Stimulated activated CD4-positive, alpha-beta T cell treated with anti-CD3 and anti-CD28 coated beads, TNF-alpha, amount 100 ng/mL, for 24 hours (primary cell): ENCODE measurements around the gene BTNL9.
"Not testable (repeated sequence)": the region's sequence is repeated elsewhere in the genome, so short reads cannot be mapped to it uniquely, and the experiment has no call there.

ENCODE experiments used
- DNase-seq, 3 experiments: peaks; one replicate each; pipeline ENCODE4 v3.0.0-alpha.2; 2020; ENCODE audit warnings: low read depth in 3 of 3

The BTNL9 gene

DNA sequence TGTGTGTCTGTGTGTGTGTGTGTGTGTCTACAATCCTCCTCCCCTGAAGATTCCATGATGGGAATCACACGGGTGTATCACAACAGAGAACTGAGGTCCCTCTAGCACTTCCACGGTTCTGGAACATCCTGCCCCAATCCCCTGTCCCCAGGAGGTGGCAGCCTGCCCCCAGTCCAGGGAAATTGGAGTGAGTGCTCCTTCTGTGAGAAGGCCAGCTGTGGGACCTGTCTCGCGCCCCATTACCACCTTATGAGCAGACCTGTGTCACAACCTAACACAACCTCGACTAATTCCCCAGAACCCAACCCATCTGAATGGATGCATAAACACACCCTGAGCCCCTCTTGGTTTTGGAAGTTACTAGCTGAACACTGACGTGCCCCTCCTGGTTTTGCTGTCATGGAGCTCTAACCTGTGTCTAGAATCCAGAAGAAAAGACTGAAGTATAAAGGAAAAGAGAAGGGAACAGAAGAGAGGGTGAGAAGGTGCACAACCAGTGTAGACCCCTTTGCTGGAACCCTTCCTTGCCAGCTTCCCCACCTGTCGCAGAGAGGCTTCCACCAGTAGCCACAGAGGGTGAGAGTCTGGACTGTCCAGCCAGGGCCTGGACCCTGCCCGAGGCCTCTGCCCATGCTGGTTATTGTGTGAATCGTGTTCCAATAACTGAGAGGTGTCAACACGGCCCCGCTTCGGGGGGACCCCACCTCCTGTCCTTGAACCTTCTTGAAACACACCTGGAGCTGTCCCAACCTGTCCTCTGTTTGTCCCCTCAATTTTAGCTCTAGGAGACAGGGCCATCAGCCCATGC is 3.4 kb downstream of the BTNL9 start:
- DNase-seq = no peak

DNA sequence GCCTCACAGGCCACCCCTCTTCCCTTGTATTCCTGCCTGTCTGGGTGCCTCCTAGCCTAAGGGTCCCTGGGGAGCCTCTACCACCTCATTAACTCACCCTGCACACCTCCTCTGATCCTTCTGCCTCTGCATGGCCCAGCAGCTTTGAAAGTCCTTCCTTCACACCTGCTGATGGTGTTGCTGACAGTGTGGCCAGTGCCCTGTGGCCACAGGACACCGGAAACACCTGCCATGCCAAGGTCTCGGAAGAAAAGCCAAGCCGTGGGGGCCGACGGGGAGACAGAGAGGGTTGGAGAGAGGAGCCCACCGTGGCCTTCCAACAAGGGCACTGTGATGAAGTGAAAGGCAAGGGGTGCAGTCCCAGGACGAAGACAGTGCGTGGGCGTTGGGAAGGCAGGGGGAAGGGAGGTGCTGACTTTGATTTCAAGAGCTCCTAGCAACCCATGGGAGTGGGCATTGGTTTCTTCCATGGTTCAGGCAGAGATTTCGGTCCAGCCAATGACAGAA is 4.1 kb downstream of the BTNL9 start:
- no peak for DNase-seq

DNA sequence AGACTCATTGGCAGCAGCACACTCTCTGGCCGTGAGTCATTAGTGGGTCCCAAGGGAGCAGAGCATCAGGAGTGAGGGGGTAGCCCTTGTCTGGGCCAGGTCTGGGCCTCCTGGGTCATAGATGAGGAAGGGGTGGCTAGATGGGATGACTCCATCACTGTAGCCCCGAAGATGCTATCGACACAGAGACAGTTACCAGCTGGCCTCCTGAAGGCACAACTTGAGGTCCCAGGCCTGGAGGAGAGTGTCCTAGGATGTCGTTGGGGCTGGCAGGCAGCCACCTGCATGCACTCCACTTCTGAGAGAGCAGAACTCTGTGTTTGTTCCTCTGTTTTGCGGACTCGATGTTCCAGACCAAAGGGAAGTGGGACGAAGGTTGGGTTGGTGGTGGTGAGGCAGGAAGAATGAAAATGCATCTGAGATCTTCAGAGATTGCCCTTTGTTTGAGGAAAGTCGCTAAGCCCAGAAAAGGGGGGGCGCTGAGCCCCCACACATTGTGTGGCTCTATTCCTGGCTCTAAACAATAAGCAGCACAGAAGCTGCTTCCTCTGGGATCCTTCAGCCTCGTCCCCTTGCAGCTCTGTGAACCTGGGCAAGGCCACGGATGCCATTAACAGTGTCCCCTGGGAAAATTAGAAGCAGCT is 4.7 kb downstream of the BTNL9 start:
- DNase-seq = no peak

DNA sequence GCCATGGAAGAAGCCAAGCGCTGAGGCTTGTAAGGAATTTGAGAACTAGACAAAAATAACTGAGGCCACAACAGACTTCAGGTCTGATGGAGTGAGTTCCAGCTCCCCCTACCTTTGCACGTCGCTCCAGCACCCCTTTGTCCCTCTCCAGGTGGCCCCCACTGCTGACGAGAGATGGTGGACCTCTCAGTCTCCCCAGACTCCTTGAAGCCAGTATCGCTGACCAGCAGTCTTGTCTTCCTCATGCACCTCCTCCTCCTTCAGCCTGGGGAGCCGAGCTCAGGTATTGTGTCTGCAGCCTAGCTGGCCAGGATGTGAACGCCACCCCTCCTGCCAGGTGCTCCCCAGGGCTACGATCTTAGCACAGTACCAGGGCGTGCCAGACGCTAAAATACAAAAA is 5.2 kb downstream of the BTNL9 start:
- no peak for DNase-seq

DNA sequence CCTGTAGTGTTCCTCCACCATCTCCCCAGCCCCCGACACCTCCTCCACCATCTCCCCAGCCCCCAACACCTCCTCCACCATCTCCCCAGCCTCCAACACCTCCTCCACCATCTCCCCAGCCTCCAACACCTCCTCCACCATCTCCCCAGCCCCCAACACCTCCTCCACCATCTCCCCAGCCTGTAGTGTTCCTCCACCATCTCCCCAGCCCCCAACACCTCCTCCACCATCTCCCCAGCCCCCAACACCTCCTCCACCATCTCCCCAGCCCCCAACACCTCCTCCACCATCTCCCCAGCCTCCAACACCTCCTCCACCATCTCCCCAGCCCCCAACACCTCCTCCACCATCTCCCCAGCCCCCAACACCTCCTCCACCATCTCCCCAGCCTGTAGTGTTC is 5.8 kb downstream of the BTNL9 start:
- DNase-seq = not testable (repeated sequence)

DNA sequence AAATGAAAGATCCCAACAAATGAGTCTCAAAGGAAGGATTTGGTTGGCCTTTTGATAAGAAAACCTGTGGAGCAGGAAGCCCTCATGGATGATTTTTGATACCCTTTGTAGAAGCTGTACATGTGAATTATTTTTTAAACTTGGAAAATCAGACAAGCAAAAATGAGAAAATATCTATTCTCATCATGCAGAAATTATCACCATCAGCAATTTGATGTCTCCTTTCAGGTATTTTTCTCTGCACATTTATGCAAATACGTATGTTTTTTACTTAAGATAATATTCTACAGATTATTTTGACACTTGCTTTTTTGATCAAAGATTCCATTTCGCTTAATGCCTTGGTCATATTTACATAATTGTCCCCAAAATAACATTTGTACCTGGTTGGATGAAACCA is 7.2 kb downstream of the BTNL9 start:
- DNase-seq = no peak

DNA sequence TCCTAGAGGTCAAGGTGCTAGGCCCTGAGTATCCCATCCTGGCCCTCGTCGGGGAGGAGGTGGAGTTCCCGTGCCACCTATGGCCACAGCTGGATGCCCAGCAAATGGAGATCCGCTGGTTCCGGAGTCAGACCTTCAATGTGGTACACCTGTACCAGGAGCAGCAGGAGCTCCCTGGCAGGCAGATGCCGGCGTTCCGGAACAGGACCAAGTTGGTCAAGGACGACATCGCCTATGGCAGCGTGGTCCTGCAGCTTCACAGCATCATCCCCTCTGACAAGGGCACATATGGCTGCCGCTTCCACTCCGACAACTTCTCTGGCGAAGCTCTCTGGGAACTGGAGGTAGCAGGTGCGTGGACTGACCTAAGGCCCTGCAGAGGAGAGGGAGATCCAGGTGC is 7.9 kb downstream of the BTNL9 start:
- DNase-seq = no peak

DNA sequence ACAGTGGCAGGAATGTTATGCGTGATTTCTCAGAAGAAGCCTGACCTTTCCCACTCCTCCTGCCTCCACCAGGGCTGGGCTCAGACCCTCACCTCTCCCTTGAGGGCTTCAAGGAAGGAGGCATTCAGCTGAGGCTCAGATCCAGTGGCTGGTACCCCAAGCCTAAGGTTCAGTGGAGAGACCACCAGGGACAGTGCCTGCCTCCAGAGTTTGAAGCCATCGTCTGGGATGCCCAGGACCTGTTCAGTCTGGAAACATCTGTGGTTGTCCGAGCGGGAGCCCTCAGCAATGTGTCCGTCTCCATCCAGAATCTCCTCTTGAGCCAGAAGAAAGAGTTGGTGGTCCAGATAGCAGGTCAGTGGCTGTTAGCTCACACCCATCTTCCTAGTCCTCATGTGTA is 9.9 kb downstream of the BTNL9 start:
- no peak for DNase-seq

DNA sequence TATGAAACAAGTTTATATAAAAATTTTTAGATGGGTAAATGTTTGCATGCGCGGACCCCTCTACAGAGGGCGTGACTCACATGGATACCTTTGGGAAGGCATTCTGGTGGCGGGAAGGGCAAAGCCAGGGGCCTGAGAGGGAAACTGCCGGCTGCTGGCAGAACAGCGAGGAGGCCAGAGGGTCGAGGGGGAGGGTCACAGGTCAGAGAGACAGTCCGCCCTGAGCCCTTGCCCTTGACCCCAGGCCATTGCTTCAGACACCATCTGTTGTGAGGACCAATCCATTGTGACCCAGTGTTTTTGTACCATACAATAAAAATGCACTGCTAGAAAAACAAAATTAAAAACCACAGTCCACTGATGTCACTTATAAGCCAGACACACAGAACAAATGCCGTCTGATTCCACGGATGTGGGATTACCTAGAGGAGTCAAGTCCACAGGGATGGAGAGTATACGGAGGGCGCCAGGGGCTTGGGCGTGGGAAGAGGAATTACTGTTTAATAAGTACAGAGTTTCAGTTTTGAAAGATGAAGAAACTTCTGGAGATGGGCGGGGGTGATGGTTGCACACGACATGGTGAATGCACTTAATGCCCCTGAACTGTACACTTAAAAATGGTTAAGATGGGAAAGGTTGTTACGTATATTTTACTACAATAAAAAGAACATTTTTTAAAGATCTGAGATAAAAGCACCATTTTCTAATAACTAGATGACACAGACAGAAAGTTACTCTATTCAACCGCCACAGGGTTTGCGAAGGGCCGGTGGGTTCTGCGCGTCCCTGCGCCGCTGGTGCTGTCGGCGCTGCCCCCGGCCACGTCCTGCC is 12.0 kb downstream of the BTNL9 start:
- DNase-seq = no peak

DNA sequence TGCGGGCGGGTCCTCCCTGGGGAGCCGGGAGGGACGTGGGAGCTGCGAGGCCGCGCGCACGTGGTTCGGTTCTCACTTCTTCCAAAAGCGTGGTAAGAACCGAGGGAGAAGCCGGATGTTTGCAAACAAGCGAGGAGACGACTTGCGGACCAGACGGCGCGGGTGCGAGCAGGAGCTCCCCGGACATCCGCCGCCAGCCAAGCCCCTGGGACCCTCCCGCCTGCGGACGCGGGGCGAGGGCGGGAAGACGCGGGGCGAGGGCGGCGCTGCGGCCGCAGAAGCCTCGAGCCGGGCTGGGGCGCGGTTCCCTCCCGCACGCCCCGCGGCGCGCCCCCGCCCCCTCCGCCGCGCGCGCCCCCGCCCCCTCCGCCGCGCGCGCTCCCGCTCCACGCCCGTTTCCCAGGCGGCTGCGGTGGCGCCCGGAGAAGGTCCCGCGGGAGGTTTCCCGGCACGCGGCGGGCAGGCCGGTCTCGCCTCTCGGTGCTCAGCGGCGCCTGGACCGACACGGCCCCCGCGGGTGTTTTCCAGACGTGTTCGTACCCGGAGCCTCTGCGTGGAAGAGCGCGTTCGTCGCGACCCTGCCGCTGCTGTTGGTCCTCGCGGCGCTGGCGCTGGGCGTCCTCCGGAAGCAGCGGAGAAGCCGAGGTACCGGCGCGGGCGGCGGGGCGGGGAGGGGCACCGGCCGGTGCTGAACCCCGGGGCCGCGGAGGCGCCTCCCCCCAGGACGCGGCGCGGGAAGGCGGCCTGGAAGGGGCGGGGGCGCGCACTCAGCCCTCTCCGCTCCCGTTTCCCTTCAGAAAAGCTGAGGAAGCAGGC is 12.8 kb downstream of the BTNL9 start:
- no peak for DNase-seq

DNA sequence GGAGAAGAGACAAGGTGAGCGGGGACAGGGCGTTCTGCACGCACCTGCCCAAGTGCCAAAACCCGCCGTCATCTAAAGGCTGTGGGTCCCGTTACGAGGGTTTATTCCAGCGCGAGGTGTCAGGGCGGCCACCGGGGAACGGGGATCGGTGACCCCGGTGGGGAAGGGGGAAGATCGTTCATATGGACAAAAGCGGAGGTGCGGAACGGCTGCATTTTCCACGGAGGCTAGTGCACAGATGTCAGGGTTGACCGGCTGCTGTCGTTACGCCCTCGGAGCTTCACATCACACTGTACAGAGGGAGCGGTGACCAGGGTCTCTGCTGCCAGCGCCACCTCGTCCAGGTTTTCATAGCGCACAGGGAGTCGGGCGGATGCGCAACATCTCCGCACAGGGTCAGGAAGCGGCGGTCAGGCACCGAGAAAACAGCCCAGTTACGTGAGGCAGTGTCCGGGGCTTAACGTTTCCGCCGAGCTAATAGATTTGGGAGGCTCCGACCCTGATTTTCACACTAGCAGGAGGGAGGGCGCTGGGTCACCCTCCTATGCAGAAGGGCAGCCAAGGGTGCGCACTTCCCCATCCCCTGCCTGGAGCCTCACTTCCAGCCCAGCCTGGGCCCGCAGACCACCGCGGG is 13.5 kb downstream of the BTNL9 start:
- DNase-seq = no peak

DNA sequence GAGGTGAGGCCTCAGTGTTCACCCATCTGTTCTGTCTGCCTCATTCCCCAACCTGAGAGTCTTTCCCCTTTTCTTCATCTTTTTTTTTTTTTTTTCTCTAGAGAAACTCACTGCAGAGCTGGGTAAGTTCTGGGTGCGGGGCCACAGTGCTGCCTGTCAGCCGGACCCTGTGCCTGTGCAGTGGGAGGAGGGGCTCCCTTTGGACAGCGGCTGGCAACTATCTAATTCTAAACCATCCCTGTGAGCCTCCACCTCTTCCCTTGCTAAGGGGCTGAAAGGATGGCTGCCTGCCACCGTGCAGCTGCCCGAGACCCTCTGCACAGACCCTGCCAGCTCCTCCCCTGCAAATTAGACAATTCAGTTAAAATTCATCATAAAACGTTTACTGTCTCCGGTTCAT is 14.1 kb downstream of the BTNL9 start:
- no peak for DNase-seq

DNA sequence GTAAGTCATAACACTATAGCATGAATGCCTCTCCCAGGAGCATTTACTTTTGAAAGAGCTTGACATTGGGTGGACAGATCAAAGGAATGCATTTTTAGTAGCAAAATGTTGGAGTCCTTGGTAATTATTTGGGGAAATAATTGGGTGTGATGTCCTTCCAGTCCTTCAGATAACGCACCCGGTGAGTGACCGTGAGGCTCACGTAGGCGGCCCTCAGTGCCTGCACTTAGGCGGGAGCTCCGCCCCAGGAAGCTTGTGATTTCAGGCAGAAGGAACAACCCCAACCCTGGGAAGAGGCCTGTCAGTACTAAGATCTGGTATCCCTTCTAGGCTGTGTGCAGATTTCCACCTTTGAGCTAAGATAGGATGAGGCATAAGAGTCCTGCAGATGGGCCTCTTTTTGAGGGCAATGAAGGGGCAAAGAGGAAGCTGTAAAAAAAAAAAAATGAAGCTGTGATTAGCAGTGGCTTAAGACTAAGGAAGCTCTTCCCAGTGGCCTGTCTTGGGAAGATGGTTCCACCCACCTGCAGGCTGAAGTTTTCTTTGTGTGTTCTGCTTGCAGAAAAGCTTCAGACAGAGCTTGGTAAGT is 14.9 kb downstream of the BTNL9 start:
- DNase-seq = no peak

DNA sequence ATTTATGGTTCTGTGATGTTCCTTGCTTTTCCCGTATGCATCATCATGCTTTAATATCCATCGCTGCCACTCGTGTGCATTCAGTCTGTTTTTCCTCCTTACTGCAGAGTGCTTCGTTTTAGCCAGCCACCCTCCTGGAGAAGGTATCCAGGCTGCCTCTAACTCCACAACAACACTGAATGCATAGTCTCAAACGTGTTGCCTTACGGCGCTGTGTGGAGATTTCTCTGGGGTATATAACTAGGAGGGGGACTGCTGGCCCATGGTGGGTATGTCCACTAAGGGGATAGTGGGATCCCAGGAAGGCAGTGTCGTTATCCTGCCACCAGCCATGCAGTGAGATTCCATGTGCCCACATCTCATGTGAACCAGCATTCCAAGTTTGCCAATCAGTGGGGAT is 16.4 kb downstream of the BTNL9 start:
- DNase-seq = no peak

DNA sequence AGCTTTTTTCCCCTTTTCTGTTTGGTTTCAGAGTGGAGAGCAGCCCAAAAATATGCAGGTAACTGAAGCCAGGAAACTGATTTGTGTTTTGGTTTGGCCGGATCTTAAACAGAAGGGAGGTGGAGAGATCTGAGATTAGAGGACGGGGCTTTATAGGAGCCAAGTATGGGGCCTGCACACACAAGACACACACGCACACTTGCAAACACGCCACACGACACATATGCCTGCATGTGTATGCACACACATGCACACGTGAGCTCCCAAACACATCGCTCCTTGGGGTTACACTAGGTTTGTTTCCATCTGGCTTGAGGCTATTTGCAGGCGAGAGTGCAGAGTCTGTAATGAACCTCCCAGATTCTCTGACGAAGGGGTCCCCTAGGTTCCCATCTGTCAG is 18.3 kb downstream of the BTNL9 start:
- DNase-seq = no peak

DNA sequence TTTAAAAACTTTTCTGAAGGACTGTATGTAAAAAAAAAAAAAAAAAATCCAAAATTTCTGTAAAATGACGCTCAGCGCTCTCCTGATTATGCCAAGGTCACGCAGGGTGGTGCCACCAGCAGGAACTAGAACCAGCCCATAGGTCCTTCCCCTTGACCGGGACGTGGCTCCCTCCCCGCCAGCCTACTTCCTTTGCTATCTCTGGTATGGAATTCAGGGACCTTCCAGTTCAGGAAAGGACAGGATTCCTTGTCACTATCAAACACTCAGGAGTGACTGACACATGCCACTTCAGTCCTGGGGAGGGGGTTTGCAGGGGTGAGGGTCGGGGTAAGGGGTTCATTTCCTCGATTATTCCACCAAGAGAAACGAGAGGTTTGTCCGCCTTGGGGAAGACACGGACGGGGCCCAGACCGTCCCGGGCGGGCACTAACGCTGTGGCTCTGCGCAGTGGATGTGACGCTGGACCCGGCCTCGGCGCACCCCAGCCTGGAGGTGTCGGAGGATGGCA is 18.8 kb downstream of the BTNL9 start:
- no peak for DNase-seq

DNA sequence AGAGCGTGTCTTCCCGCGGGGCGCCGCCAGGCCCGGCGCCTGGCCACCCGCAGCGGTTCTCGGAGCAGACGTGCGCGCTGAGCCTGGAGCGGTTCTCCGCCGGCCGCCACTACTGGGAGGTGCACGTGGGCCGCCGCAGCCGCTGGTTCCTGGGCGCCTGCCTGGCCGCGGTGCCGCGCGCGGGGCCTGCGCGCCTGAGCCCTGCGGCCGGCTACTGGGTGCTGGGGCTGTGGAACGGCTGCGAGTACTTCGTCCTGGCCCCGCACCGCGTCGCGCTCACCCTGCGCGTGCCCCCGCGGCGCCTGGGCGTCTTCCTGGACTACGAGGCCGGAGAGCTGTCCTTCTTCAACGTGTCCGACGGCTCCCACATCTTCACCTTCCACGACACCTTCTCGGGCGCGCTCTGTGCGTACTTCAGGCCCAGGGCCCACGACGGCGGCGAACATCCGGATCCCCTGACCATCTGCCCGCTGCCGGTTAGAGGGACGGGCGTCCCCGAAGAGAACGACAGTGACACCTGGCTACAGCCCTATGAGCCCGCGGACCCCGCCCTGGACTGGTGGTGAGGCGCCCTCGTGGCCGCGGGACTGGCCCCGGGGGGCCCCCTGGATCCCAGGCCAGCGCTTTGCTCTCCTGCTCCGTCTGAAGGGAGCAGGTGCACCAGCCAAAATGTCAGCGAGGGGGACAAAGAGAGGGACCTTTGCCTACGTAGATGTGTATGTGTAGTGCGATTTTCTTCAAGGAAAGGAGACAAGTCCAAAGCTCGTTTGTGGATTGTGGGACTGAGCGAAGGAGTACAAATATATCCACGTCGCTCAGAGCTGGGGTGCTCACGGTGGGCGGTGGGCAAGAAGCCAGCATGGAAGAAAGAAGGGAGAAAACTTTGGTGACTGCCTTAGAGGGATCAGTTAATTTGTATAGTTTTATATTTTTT is 19.5 kb downstream of the BTNL9 start:
- DNase-seq = no peak

DNA sequence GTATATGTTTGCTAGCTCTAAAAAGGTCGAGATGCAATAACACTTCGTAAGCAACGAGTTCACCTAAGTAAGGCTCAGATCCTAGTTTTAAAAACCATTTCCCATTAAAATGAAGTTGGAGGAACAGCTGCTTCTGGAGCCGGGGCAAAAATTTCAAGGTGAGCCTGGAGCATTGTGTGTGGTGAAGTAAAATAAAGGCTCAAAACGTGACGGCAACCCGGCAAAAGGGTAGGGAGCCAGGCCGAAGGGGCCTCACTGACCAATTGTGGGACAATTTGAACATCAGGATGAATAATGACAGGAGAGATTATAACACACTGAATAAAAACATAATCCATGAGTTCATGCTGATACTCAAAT is 20.1 kb downstream of the BTNL9 start:
- no peak for DNase-seq

DNA sequence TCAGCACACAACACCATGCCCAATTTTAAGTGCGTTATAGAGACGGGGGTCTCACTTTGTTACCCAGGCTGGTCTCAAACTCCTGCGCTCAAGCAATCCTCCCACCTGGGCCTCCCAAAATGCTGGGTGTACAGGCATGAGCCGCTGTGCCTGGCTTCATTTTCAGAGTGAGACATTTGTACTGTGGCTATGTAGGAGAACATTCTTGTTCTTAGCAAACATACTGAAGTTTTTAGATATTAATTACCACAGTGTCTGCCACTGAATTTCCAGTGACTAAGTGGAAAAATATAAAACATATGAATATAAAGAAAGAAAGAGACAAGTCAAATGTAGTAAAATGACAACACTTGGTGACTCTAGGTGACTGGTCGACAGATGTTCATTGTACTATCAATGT is 20.9 kb downstream of the BTNL9 start:
- no peak for DNase-seq

DNA sequence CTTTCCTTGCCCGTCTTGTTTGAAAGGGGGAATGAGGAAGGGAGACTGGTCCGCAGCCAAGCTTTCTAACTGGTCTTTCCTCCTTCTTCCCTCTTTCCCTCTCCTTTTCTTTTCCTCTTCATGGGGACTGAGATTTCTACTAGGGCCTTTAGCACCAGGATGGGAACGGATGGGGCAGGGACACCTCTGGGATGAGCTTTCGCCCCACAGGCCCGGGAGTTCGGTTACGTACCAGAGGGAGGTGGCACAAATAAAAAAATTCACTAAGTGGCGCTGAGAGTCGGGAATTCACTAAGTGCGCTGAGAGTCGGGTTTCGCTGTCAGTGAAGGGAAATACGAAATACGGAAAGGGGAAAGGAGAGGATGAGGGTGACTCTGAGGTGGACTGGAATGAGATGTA is 21.6 kb downstream of the BTNL9 start:
- DNase-seq = no peak
